ENCODE measurements around the gene GOLGA6L7.
"Not testable (repeated sequence)": the region's sequence is repeated elsewhere in the genome, so short reads cannot be mapped to it uniquely, and the experiment has no call there.

The GOLGA6L7 gene

DNA sequence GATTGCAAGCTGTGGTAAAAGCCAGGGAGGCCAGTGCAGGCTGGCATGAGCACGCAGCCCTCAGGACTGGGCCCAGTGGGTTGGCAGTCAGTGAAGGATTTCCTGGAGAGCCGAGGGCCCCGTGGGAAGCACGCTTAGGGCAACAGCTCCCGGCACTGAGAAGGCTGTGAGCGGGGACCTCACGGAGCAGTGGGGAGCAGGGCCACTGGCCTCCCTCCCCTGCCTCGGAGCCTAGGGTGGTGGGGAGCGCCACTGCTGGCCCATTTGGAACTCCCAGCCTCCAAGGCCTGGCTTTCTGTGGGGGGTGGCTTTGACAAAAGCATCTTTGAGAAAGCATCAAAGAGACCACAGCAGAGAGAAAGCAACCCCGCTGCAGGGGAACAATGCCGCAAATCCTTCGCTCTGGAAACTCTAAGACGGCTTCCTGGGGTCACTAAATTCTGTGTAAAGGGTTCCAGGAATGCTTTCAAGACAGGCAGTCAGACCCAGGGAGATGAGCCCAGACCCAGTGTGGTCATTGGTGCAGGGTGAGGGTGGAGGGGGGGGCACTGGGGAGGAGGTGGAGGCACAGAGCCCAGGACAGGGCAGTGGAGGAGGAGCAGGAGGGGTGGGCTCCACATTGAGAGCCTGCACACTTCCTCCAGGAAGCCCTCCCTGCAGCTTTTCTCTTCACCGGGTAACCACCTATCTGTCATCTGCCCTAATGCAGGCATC lies 27.8 kb upstream of the GOLGA6L7 start:
- H3K27me3 Mint-ChIP-seq = no peaks in the 10 kb centered on the region
- DNase-seq (no peak), ATAC-seq (replicated peaks) (no peak)
- H3K36me3 Mint-ChIP-seq = no peaks in the 10 kb centered on the region
- no peak overlapping the region for H3K4me3 Mint-ChIP-seq
- H3K4me1 Mint-ChIP-seq = no peaks in the 10 kb centered on the region
- no peaks in the 10 kb centered on the region for H3K9me3 Mint-ChIP-seq
- H3K27ac Mint-ChIP-seq = no peak overlapping the region

DNA sequence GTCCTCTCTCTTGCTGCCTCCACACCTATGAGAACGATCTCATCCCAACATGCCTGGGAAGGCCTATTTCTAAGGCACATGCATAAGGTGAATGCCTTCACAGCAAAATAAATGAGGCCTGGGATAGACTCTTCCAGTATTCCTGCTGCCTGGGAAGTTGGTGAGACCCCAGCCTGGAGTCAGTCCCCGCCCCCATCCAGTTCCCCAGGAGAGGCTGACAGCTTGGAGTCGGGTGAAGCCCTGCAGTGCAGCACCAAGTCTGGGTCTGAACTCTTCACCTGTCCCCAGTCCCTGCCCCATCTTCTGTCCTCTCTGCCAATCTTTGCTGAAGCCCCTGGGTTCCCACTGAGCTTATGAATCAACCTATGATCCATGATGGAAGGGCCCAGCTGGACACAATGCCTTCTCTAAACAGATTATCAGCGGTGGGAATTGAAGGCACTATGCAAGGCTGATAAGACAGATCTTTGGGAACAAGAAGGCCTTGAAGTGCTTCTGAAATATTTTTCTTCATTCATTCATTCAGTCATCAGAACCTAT lies 27.1 kb upstream of the GOLGA6L7 start:
- no peaks in the 10 kb centered on the region for H3K36me3 Mint-ChIP-seq
- H3K27me3 Mint-ChIP-seq = no peaks in the 10 kb centered on the region
- ATAC-seq (replicated peaks) = no peak
- no peaks in the 10 kb centered on the region for H3K9me3 Mint-ChIP-seq
- no peak overlapping the region for H3K4me3 Mint-ChIP-seq
- no peaks in the 10 kb centered on the region for H3K4me1 Mint-ChIP-seq
- DNase-seq = no peak
- no peak overlapping the region for H3K27ac Mint-ChIP-seq

DNA sequence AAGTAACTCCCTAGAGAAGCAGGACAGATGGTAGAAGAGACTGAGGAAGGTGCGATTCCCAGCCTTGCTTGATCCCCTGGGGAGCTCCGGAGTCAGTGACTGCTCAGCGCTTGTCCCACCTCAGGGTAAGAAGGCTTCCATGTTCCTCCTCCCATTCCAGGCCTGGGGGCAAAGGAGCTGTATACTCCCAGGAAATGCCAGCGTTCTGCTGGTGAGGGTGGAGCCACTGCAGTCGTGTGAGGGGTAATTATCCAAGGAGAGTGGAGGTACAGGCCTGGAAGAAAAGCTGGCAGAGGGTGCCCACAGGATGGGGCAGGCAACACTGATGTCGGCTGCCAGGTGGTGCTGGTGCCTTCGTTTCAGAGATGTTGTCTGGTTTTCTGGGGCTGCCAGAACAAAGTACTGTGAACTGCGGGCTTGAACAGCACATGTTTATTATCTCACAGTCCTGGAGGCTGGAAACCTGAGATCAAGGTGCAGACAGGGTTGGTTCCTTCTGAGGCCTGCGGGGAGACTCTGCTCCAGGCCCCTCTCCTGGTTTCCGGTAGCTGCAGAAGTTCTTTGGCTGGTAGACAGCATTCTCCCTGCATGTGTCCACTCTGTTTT lies 25.2 kb upstream of the GOLGA6L7 start:
- no peak overlapping the region for H3K27ac Mint-ChIP-seq
- no peaks in the 10 kb centered on the region for H3K4me1 Mint-ChIP-seq
- no peak overlapping the region for H3K4me3 Mint-ChIP-seq
- no peaks in the 10 kb centered on the region for H3K9me3 Mint-ChIP-seq
- no peak for ATAC-seq (replicated peaks)
- no peak for DNase-seq
- no peaks in the 10 kb centered on the region for H3K27me3 Mint-ChIP-seq
- no peaks in the 10 kb centered on the region for H3K36me3 Mint-ChIP-seq

DNA sequence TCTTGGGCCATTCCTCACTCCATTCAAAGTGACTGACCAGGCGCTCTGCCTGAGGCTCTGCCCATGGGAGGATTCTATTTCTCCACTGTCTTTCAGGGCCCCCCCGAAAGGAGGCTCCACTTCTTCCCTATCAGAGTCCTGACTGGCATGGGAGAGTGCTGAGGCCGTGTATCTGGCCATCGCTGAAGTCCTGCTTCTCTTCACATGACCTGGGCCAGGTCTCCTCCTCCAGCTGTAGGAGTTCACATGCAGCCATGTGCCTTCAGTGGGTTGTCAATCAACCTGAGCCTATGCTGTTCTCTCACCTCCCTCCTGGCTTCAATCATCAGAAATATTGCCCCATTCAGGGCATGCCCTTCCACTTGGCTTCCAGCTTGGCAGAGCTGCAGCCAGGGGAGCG lies 24.6 kb upstream of the GOLGA6L7 start:
- no peaks in the 10 kb centered on the region for H3K9me3 Mint-ChIP-seq
- no peak for DNase-seq
- H3K27me3 Mint-ChIP-seq = no peaks in the 10 kb centered on the region
- no peak for ATAC-seq (replicated peaks)
- no peaks in the 10 kb centered on the region for H3K36me3 Mint-ChIP-seq
- H3K4me3 Mint-ChIP-seq = no peak overlapping the region
- no peaks in the 10 kb centered on the region for H3K4me1 Mint-ChIP-seq
- no peak overlapping the region for H3K27ac Mint-ChIP-seq

DNA sequence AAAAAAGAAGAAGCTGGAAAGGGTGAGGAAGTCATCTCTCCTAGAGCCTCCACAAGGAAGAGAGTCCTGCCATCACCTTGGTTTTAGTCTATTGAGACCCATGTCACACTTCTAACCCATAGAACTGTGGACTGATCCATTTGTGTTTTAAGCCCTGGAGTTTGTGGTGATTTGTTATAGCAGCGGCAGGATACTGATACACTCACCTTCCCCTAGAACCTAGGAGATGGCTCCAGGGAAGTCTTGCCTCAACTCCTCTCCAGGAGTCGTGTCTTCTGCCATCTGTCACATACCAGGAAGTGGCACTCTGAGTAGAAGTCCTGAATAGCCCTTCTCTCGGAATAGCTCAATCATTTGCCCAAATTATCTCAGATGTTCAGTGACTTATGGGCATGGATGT lies 22.7 kb upstream of the GOLGA6L7 start:
- Mint-ChIP-seq H3K27me3 (no peaks in the 10 kb centered on the region), H3K9me3 (no peaks in the 10 kb centered on the region), H3K27ac (no peak overlapping the region), H3K4me1 (no peaks in the 10 kb centered on the region), H3K36me3 (no peaks in the 10 kb centered on the region), H3K4me3 (no peak overlapping the region)
- ATAC-seq (replicated peaks) (no peak), DNase-seq (no peak)

DNA sequence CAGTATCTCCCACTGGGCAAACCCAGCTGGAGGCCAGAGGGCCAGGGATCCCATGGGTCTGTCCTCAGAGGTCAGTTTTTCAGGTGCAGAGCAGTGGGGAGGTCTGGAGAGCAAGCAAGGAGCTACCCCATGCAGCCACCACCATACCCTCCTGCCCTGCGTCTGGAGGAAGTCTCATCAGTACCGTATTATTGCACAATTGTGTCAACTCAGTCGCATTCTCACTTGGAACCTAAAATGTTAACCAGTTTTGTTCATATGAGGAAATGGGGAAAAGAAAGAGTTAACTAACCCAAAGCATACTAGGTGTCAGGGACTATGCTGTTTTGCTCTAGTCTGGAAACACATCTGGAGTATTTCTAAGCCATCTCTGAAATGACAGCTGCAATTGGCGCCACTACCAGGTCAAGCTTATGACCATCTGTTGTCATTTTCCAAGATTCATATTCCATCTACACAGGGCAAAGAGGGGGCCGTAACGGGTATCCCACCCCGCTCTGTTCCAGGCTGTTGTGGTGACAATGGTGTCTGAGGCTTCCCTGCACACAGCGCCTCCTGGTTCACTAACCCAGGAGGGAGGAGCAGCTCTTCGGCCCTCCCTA lies 20.4 kb upstream of the GOLGA6L7 start:
- no peak for ATAC-seq (replicated peaks)
- Mint-ChIP-seq H3K9me3 (no peaks in the 10 kb centered on the region), H3K27me3 (no peaks in the 10 kb centered on the region), H3K36me3 (no peaks in the 10 kb centered on the region), H3K4me1 (no peaks in the 10 kb centered on the region), H3K4me3 (no peak overlapping the region), H3K27ac (no peak overlapping the region)
- no peak for DNase-seq

DNA sequence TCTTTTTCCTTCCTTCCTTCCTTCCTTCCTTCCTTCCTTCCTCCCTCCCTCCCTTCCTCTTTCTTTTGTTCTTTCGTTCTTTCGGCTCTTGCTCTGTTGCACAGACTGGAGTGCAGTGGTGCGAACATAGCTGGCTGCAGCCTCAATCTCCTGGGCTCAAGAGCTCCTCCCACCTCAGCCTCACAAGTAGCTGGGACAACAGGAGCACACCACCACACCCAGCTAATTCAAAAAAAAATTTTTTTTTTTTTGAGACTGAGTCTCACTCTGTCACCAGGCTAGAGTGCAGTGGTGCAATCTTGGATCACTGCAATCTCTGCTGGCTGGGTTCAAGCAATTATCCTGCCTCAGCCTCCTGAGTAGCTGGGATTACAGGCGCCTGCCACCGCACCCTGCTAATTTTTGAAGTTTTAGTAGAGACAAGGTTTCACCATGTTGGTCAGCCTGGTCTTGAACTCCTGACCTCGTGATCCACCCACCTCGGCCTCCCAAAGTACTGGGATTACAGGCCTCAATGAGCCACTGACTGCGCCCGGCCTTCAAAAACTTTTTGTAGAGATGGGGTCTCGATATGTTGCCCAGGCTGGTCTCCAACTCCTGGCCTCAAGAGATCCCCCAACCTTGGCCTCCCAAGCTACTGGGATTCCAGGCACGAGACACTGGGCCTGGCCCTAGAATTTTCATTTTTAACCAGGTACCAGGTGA lies 13.3 kb upstream of the GOLGA6L7 start:
- not testable (repeated sequence) for H3K4me1 Mint-ChIP-seq; H3K36me3 Mint-ChIP-seq; ATAC-seq (replicated peaks); H3K9me3 Mint-ChIP-seq; DNase-seq; H3K27ac Mint-ChIP-seq; H3K4me3 Mint-ChIP-seq; H3K27me3 Mint-ChIP-seq

DNA sequence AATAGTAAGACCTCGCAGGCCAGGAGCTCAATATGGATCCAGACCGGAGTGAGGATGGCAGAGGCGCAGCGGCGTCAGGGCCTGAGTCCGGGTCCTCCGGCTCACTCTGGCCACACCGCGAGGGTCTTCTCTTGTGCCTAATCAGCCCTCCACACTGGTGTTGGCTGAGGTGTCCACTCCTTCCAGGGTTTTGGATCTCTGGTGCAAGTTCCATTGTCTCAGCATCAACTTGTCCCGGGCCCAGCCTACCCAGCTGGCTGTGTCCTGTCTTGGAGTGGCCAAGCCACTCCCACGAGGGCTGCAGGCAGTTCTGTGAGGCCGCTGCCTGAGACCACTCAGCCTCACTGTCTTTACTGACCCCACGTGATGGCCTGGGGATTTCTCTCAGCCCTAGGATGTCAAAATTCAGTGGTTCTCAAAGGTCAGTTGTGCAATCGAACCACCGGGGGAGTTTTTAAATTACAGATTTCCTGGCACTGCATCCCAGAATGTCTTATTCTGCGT lies 12.6 kb upstream of the GOLGA6L7 start:
- Mint-ChIP-seq H3K9me3 (no peaks in the 10 kb centered on the region), H3K36me3 (no peaks in the 10 kb centered on the region), H3K27ac (no peak overlapping the region), H3K4me1 (no peaks in the 10 kb centered on the region), H3K27me3 (no peaks in the 10 kb centered on the region), H3K4me3 (no peak overlapping the region)
- no peak for DNase-seq
- no peak for ATAC-seq (replicated peaks)

DNA sequence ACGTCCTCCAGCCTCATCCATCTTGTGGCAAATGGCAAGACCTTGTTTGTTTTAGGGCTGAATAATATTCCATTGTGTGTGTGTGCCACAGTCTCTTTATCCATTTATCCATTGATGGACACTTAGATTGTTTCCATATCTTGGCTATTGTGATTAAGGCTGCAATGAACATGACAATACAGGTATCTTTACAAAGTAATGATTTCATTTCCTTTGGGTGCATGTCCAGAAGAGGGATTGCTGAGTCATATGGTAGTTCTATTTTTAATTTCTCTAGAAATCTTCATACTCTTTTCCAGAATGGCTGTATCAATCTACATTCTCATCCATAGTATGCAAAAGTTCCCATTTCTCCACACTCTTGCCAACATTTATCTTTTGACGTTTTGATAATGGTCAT lies 6.1 kb upstream of the GOLGA6L7 start:
- not testable (repeated sequence) for DNase-seq; H3K36me3 Mint-ChIP-seq; H3K27me3 Mint-ChIP-seq; H3K4me1 Mint-ChIP-seq; H3K4me3 Mint-ChIP-seq; H3K9me3 Mint-ChIP-seq; ATAC-seq (replicated peaks); H3K27ac Mint-ChIP-seq

DNA sequence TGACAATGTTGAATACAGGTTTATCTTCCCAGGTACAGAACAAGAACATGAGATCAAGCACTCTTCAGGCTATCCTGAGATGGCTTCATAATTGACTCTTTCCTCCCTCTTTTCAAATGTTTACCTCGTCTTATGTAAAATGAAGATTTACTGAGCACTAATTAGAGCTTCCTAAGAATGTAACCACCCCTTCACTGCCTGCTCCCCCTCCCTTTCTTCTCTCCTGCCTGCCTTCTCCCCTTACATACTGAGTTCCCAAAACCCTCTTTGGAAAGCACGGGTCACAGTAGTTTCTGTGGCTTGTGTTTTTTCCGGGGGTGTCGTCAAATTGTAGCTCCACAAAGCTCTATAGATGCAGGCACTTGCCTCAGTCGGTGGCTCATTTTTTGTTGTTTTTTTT lies 5.2 kb upstream of the GOLGA6L7 start:
- ATAC-seq (replicated peaks); H3K9me3 Mint-ChIP-seq; H3K4me3 Mint-ChIP-seq; H3K4me1 Mint-ChIP-seq; H3K27ac Mint-ChIP-seq; DNase-seq; H3K27me3 Mint-ChIP-seq; H3K36me3 Mint-ChIP-seq: not testable (repeated sequence)

DNA sequence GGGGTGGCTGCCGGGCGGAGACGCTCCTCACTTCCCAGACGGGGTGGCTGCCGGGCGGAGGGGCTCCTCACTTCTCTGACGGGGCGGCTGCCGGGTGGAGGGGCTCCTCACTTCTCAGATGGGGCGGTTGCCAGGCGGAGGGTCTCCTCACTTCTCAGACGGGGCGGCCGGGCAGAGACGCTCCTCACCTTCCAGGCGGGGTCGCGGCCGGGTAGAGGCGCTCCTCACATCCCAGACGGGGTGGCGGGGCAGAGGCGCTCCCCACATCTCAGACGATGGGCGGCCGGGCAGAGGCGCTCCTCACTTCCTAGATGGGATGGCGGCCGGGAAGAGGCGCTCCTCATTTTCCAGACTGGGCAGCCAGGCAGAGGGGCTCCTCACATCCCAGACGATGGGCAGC lies 1.3 kb upstream of the GOLGA6L7 start:
- DNase-seq; H3K36me3 Mint-ChIP-seq; H3K27ac Mint-ChIP-seq; H3K4me1 Mint-ChIP-seq; H3K9me3 Mint-ChIP-seq; ATAC-seq (replicated peaks); H3K27me3 Mint-ChIP-seq; H3K4me3 Mint-ChIP-seq: not testable (repeated sequence)

DNA sequence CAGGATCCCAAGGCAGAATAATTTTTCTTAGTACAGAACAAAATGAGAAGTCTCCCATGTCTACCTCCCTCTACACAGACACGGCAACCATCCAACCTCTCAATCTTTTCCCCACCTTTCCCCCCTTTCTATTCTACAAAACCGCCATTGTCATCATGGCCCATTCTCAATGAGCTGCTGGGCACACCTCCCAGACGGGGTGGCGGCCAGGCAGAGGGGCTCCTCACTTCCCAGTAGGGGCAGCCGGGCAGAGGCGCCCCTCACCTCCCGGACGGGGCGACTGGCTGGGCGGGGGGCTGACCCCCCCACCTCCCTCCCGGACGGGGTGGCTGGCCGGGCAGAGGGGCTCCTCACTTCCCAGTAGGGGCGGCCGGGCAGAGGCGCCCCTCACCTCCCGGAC lies 827 bp upstream of the GOLGA6L7 start:
- H3K27me3 Mint-ChIP-seq; H3K27ac Mint-ChIP-seq; H3K9me3 Mint-ChIP-seq; H3K4me3 Mint-ChIP-seq; DNase-seq; ATAC-seq (replicated peaks); H3K36me3 Mint-ChIP-seq; H3K4me1 Mint-ChIP-seq: not testable (repeated sequence)

DNA sequence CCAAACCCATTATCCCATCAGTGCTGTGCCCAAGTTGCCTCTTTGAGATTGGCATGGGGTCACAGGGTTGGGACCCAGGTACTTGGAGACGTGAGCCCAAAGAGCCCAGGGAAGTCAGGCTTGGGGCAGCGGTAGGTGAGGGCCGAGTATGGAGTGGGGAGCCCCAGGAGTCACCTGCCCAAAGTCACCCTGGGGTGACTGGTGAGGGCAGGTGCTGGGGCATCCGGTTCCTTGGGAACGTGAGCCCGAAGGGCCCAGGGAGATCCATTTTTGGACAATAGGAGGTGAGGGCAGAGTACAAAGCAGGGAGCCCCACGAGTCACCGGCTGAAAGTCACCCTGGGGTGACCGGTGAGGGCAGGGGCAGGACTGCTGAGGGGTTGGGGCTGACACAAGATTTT lies 485 bp downstream of the GOLGA6L7 start:
- not testable (repeated sequence) for H3K36me3 Mint-ChIP-seq; H3K27ac Mint-ChIP-seq; DNase-seq; H3K4me3 Mint-ChIP-seq; H3K4me1 Mint-ChIP-seq; H3K27me3 Mint-ChIP-seq; ATAC-seq (replicated peaks); H3K9me3 Mint-ChIP-seq

DNA sequence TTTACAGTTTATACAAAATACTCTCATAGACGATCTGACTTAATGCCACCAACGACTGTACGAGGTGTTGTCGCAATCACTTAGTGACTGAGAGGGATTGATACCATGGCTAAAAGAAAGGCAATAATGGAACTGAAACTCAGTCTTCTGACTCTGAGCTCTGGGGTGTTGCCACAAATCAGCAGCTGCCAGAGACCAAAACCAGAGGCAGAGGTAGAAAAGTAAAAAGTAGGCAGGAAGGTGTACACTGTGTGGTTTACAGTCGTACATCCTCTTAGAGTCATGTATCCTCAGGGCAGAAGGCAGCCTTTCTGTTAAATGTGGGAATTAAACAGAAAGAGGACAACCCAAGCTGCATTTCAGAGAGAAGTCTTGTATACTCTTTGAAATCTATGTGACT lies 1.2 kb downstream of the GOLGA6L7 start:
- not testable (repeated sequence) for DNase-seq, H3K27ac Mint-ChIP-seq, H3K4me3 Mint-ChIP-seq, H3K36me3 Mint-ChIP-seq, H3K9me3 Mint-ChIP-seq, H3K27me3 Mint-ChIP-seq, H3K4me1 Mint-ChIP-seq
- peak; percentile 53 to 99 for ATAC-seq (replicated peaks)

All from stimulated activated naive B cell treated with anti-CD40 and anti-IgM and Interleukin-4, amounts not matched to agents 10 μg/mL and 1 μg/mL and 100 μg/mL, for 72 hours (primary cell).